Stimulated activated effector memory CD8-positive, alpha-beta T cell treated with anti-CD3 and anti-CD28 coated beads, Interleukin-12 subunit alpha, Interleukin-12 subunit beta, amount 100 ng/mL, for 72 hours (primary cell): ENCODE data around the gene SVBP.
"Not testable (repeated sequence)": the region's sequence is repeated elsewhere in the genome, so short reads cannot be mapped to it uniquely, and the experiment has no call there.

Source experiments
- ATAC-seq: fragments of 150-1000 bp; cut with Tn5 transposase; 2 replicates; pipeline ENCODE4 v1.10.0; 2021
- DNase-seq, 2 donors: peaks; one replicate each; pipeline ENCODE4 v3.0.0; 2021 to 2022; ENCODE audit warnings: low spot score in 2 of 2
- H3K27ac Mint-ChIP-seq: one replicate; pipeline ENCODE4 v1.8.0; 2022; ENCODE audit warnings: mild to moderate bottlenecking, mixed read lengths
- H3K36me3 Mint-ChIP-seq: one replicate; pipeline ENCODE4 v1.8.0; 2022; ENCODE audit warnings: mild to moderate bottlenecking, mixed read lengths
- H3K4me1 Mint-ChIP-seq: one replicate; pipeline ENCODE4 v1.8.0; 2022; ENCODE audit warnings: mixed read lengths
- H3K4me3 Mint-ChIP-seq: one replicate; pipeline ENCODE4 v1.8.0; 2022; ENCODE audit warnings: mild to moderate bottlenecking, mixed read lengths
- H3K9me3 Mint-ChIP-seq: one replicate; pipeline ENCODE4 v1.8.0; 2022; ENCODE audit warnings: mixed read lengths

SVBP gene

DNA sequence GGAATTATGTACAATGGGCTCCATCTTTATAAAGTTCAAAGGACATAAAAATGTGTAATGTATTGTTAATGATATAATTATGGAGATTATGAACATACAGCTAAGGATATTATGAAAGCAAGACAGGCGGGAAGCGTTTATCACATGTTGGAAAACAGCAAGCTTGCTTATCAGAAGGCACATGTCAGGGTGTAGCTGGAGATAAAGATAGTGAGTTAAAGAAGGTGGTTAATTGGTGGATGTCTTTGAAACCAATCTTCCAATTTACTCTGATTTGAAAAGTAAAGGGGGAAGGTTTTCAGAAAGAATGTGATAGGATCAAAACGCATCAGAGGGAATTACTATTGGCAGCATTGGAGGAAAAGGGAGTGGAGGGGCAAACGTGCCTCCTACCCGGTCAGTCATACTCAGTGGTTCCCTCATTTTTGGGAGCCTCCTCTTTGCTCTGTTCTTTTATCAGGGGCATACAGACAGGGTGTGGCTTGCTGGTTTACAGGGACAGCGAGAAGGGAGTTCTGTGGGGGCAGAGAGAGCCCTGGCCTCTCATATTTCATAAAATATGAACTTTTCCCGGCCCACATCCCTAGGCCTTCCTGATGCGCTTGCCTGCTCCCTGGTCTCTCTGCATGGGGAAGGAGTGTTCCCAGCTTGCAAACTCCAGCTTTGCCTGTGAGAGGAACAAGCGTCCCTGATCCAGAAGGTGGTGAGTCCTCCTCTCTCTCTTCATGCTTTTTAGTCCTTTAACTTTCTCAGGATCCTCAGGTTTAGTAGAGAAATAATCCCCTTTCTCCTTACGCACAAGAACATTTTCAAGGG, 8.0 kb upstream of the SVBP start:
- no peak overlapping the region for H3K4me3 Mint-ChIP-seq
- no peak for DNase-seq
- no peaks in the 10 kb centered on the region for H3K9me3 Mint-ChIP-seq
- no peak for ATAC-seq
- H3K27ac Mint-ChIP-seq: no peak overlapping the region
- H3K36me3 Mint-ChIP-seq: no peaks in the 10 kb centered on the region
- no peaks in the 10 kb centered on the region for H3K4me1 Mint-ChIP-seq

- Mint-ChIP-seq H3K27ac (no peak overlapping the region), H3K4me3 (no peak overlapping the region), H3K36me3 (no peaks in the 10 kb centered on the region), H3K4me1 (no peaks in the 10 kb centered on the region), H3K9me3 (no peaks in the 10 kb centered on the region)
- ATAC-seq (no peak), DNase-seq (no peak)
These were observed 7.4 kb upstream of the SVBP start for GRCh38 chr1:42824481-42825035.

DNA sequence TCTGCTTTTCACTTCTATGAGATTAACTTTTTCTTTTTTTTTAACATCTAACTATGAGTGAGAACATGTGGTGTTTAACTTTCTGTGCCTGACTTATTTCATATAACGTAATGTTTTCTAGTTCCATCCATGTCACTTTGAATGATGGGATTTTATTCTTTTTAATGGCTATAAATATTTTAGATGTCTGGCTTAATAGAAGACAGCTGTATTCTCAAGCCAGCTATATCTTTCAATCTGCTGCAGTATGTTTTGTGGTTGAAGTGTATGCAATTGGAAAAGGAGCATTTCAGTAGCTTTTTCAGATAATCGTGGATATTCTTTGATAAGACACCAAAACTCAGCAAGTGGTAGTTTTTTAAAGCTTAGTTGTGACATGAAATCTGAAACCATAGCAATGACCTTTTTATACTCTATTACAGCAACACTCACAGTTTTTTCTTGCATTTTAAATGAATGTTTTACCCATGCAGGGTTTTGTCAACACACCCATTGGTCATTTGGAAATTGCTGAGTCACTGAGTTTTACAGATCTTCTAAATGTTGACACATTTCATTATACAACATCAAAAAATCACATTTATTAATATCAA, 5.7 kb upstream of the SVBP start:
- Mint-ChIP-seq H3K4me3 (no peak overlapping the region), H3K36me3 (no peaks in the 10 kb centered on the region), H3K9me3 (no peaks in the 10 kb centered on the region), H3K4me1 (peaks cover 8% of the 10 kb centered on the region), H3K27ac (no peak overlapping the region)
- no peak for ATAC-seq
- DNase-seq: no peak

- Mint-ChIP-seq H3K36me3 (no peaks in the 10 kb centered on the region), H3K27ac (no peak overlapping the region), H3K4me1 (peaks cover 15% of the 10 kb centered on the region), H3K9me3 (no peaks in the 10 kb centered on the region), H3K4me3 (no peak overlapping the region)
- DNase-seq (no peak), ATAC-seq (no peak)
These were observed 4.5 kb upstream of the SVBP start for GRCh38 chr1:42821690-42822089.

- Mint-ChIP-seq H3K36me3 (no peaks in the 10 kb centered on the region), H3K4me3 (no peak overlapping the region), H3K4me1 (peaks cover 23% of the 10 kb centered on the region), H3K27ac (no peak overlapping the region), H3K9me3 (no peaks in the 10 kb centered on the region)
- DNase-seq (no peak), ATAC-seq (no peak)
These were observed 3.6 kb upstream of the SVBP start for GRCh38 chr1:42820813-42821212.

DNA sequence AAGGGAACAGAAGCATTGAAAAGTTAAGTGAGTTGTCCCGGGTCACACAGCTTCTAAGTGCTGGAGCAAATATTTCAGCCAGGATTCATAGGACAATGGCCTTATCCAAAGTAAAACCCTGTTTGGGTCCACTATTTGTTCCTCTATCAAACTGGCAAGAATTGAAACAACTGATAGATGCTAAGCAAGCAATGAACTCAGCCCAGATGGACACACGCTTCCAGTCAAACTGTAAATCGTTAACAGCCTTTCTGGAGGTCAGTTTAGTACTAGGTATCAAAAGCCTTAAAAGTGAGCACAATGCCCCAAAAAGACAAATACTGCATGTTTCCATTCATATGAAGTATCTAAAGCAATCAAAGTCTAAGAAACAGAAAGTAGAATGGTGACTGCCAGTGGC, 779 bp upstream of the SVBP start:
- no peak for ATAC-seq
- no peak overlapping the region for H3K27ac Mint-ChIP-seq

DNA sequence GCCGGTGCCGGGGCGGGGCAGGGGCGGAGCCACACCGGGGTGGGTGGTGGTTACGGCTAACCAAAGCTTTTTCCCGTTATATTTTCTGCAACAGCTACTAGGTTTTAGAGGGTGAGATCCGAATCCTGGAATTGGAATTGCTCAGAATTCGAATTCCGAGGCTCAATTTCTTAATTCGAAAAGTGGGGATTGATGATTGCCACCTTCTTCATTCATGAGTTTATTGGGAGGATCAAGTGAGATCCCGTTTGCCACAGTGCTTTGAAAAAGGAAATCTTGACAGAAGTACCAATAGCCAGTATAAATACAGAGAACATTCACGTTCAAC, 207 bp upstream of the SVBP start:
- H3K36me3 Mint-ChIP-seq: no peaks in the 10 kb centered on the region
- H3K4me1 Mint-ChIP-seq: peaks cover 25% of the 10 kb centered on the region
- DNase-seq (no peak), ATAC-seq (no peak)
- no peaks in the 10 kb centered on the region for H3K9me3 Mint-ChIP-seq
- H3K4me3 Mint-ChIP-seq: peak overlapping the region; percentile 78
- H3K27ac Mint-ChIP-seq: peak overlapping the region; percentile 89

More for the DNA sequence above, 779 bp upstream of the SVBP start:
- no peak for DNase-seq
- peak overlapping the region; percentile 78 for H3K4me3 Mint-ChIP-seq
- H3K4me1 Mint-ChIP-seq: peaks cover 25% of the 10 kb centered on the region
- H3K36me3 Mint-ChIP-seq: no peaks in the 10 kb centered on the region
- no peaks in the 10 kb centered on the region for H3K9me3 Mint-ChIP-seq

- Mint-ChIP-seq H3K4me3 (peak overlapping the region; percentile 78), H3K4me1 (peaks cover 25% of the 10 kb centered on the region), H3K27ac (peak overlapping the region; percentile 89), H3K36me3 (no peaks in the 10 kb centered on the region), H3K9me3 (no peaks in the 10 kb centered on the region)
- DNase-seq: peak in 1 of 2 donors; percentile 56
- no peak for ATAC-seq
These were observed 1.1 kb downstream of the SVBP start for GRCh38 chr1:42815941-42816584.

- not testable (repeated sequence) for H3K4me3 Mint-ChIP-seq, H3K27ac Mint-ChIP-seq, H3K36me3 Mint-ChIP-seq, DNase-seq, ATAC-seq, H3K9me3 Mint-ChIP-seq
- peaks cover 25% of the 10 kb centered on the region for H3K4me1 Mint-ChIP-seq
These were observed 2.4 kb downstream of the SVBP start for GRCh38 chr1:42814815-42815214.

GRCh38 chr1:42807056-42807668, 10.0 kb downstream of the SVBP start:
- ATAC-seq (no peak), DNase-seq (no peak)
- no peak overlapping the region for H3K4me3 Mint-ChIP-seq
- H3K9me3 Mint-ChIP-seq: no peaks in the 10 kb centered on the region
- H3K36me3 Mint-ChIP-seq: peaks cover 7% of the 10 kb centered on the region
- no peaks in the 10 kb centered on the region for H3K4me1 Mint-ChIP-seq
- no peak overlapping the region for H3K27ac Mint-ChIP-seq

- ATAC-seq (no peak), DNase-seq (no peak)
- Mint-ChIP-seq H3K36me3 (peaks cover 7% of the 10 kb centered on the region), H3K4me1 (no peaks in the 10 kb centered on the region), H3K9me3 (no peaks in the 10 kb centered on the region), H3K4me3 (no peak overlapping the region), H3K27ac (no peak overlapping the region)
These were observed 10.6 kb downstream of the SVBP start for GRCh38 chr1:42806593-42806992.

- Mint-ChIP-seq H3K9me3 (no peaks in the 10 kb centered on the region), H3K4me3 (no peak overlapping the region), H3K36me3 (peaks cover 7% of the 10 kb centered on the region), H3K27ac (no peak overlapping the region), H3K4me1 (no peaks in the 10 kb centered on the region)
- DNase-seq (no peak), ATAC-seq (no peak)
These were observed 11.0 kb downstream of the SVBP start for GRCh38 chr1:42806171-42806570.

DNA sequence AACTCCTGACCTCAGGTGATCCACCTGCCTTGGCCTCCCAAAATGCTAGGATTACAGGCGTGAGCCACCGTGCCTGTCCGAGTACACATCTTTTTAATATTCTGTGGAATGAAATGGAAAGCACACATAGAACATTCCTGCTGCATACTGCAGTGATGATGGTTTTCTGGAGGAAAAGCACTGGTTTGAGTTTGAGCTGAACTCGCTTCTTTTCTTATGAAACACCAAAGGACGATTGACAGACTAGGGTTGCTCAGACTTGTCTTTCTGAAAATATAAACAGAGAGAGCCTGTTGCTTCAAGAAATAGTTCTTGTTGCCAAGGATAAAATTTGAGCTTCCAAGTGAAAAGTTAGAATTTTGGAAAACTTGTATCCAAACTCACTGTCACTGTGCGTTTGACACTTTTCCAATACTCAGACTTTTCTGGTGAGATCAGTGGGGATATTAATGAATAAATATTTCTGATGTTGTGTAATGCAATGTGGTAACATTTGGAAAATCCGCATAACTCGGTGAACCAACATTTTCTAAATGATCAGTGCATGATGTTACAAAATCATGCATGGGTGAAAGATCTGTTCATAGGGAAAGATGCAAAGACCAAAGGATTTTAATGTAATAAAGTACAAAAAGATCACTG, 15.2 kb downstream of the SVBP start:
- no peaks in the 10 kb centered on the region for H3K9me3 Mint-ChIP-seq
- peaks cover 5% of the 10 kb centered on the region for H3K36me3 Mint-ChIP-seq
- H3K27ac Mint-ChIP-seq: no peak overlapping the region
- ATAC-seq (no peak), DNase-seq (no peak)
- no peak overlapping the region for H3K4me3 Mint-ChIP-seq
- H3K4me1 Mint-ChIP-seq: no peaks in the 10 kb centered on the region

- DNase-seq (no peak), ATAC-seq (no peak)
- Mint-ChIP-seq H3K4me1 (no peaks in the 10 kb centered on the region), H3K4me3 (no peak overlapping the region), H3K9me3 (no peaks in the 10 kb centered on the region), H3K36me3 (no peaks in the 10 kb centered on the region), H3K27ac (no peak overlapping the region)
These were observed 19.2 kb downstream of the SVBP start for GRCh38 chr1:42797979-42798378.

GRCh38 chr1:42797414-42797813, 19.8 kb downstream of the SVBP start:
- no peaks in the 10 kb centered on the region for H3K9me3 Mint-ChIP-seq
- H3K4me3 Mint-ChIP-seq: no peak overlapping the region
- H3K27ac Mint-ChIP-seq: no peak overlapping the region
- no peak for ATAC-seq
- H3K36me3 Mint-ChIP-seq: no peaks in the 10 kb centered on the region
- DNase-seq: no peak
- no peaks in the 10 kb centered on the region for H3K4me1 Mint-ChIP-seq
